ENCODE results near the gene FAM83C.

- TF ChIP-seq, protein P1, sequence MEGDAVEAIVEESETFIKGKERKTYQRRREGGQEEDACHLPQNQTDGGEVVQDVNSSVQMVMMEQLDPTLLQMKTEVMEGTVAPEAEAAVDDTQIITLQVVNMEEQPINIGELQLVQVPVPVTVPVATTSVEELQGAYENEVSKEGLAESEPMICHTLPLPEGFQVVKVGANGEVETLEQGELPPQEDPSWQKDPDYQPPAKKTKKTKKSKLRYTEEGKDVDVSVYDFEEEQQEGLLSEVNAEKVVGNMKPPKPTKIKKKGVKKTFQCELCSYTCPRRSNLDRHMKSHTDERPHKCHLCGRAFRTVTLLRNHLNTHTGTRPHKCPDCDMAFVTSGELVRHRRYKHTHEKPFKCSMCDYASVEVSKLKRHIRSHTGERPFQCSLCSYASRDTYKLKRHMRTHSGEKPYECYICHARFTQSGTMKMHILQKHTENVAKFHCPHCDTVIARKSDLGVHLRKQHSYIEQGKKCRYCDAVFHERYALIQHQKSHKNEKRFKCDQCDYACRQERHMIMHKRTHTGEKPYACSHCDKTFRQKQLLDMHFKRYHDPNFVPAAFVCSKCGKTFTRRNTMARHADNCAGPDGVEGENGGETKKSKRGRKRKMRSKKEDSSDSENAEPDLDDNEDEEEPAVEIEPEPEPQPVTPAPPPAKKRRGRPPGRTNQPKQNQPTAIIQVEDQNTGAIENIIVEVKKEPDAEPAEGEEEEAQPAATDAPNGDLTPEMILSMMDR (IDR thresholded peaks at IDR 0.05) = no peak
- TF ChIP-seq POLR2A (IDR thresholded peaks at IDR 0.05) = no peak
These were observed 34.5 kb upstream of the FAM83C start for GRCh38 chr20:35326740-35327073.

Data from uterus (tissue), 2 donors.